ENCODE measurements around the gene DIMT1. TPM values are rescaled to one million over a fixed set of nuclear protein-coding genes. Genes with fewer than 3 reads are reported as not detected.

DIMT1 gene
- total RNA-seq, 1 donor from 2014 or later: 8.6 TPM

DNA sequence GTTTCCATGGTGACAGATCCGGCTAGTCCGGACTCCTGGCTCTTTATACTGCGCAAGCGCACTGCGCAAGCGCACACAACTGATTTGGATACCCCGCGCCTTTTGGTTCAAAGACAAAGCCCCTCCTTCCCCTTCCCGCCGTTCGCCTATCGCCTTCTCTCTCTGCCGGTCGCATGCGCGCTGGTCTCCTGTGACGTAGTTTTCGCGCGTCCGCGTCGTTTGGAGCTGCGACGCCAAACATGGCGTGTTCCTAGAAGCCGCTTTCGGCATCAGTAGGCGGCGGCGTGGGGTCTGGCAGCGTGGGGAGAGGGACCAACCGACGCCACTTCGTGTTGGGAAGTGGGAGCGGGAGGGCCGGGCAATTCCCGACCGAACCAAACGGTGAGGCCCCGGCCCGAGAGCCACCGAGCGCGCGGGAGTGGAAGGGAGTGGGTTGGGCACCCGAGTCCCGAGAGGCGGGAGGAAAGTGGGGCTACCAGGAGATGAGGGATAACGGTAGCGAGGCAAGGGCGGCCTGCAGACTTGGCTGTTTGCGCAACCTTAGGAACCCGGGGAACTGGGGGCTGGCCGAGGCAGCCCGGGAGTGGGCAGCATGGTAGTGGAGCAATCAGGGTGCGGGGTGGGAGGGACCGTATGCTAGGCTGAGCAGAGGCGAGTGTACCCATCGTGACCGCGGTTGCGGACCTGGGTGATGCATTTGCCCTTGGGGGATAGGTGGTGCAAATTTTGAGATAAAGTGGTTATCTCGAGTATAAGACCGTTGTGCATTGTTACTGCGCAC lies 9.0 kb upstream of the DIMT1 start, which contains the start of gene IPO11:
Gene IPO11, plus strand, starts transcription at position 215 of the 781 bp plus-strand sequence. CDS start 24,517 bp downstream, outside the sequence.
- peak; percentile 96 to 99 for DNase-seq (ENCODE audit: low spot score in 2 of 2)
- no peaks in the 10 kb centered on the region for H3K27me3 ChIP-seq
- TF ChIP-seq, protein P1, sequence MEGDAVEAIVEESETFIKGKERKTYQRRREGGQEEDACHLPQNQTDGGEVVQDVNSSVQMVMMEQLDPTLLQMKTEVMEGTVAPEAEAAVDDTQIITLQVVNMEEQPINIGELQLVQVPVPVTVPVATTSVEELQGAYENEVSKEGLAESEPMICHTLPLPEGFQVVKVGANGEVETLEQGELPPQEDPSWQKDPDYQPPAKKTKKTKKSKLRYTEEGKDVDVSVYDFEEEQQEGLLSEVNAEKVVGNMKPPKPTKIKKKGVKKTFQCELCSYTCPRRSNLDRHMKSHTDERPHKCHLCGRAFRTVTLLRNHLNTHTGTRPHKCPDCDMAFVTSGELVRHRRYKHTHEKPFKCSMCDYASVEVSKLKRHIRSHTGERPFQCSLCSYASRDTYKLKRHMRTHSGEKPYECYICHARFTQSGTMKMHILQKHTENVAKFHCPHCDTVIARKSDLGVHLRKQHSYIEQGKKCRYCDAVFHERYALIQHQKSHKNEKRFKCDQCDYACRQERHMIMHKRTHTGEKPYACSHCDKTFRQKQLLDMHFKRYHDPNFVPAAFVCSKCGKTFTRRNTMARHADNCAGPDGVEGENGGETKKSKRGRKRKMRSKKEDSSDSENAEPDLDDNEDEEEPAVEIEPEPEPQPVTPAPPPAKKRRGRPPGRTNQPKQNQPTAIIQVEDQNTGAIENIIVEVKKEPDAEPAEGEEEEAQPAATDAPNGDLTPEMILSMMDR (IDR thresholded peaks at IDR 0.05): no peak
- no peaks in the 10 kb centered on the region for H3K36me3 ChIP-seq
- peaks cover 4 to 7% of the 10 kb centered on the region in 2 donors for H3K4me1 ChIP-seq
- H3K4me3 ChIP-seq: peak within 1 kb of the TSS; percentile 94 to 96
- no peaks in the 10 kb centered on the region for H3K9me3 ChIP-seq
- peak within 1 kb of the TSS; percentile 52 to 68 for H3K27ac ChIP-seq
- intact Hi-C loops (cut with DNase I): loop anchor here (1.0 to 10.0 kb wide), 2 partner anchors 8 to 1468 kb away; partner anchors contain the start of genes ERCC8 and NDUFAF2

DNA sequence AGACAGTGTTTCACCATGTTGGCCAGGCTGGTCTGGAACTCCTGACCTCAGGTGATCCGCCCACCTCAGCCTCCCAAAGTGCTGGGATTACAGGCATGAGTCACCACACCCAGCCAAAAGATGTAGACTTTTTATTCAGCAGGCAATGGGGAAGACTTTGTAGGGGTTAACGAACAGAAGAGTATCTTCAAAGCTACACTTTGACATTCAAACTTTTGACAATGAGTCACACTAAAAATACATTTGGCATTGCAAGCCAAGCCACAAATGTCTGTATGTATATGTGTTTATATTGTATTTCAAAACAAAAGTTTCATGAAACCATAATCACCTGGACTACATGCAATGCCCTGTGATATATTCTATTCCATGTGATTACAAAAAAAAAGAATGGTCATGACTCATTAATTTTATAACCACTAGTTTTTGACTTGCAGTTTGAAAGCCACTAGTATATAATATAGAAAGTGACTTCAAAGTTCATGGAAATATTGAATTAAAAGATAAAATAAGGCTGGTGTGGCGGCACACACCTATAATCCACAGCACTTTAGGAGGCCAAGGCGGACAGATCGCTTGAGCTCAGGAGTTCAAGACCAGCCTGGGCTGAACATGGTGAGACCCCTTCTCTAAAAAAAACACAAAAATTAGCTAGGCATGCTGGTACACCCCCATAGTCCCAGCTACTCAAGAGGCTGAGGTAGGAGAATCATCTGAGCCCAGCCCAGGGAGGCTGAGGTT lies 8.3 kb downstream of the DIMT1 start:
- Histone ChIP-seq H3K4me1 (no peaks in the 10 kb centered on the region), H3K36me3 (peaks cover 44 to 77% of the 10 kb centered on the region in 2 donors), H3K4me3 (no peak overlapping the region), H3K9me3 (no peaks in the 10 kb centered on the region), H3K27ac (no peak overlapping the region), H3K27me3 (no peaks in the 10 kb centered on the region)
- TF ChIP-seq, protein P1 (IDR thresholded peaks at IDR 0.05): no peak
- intact Hi-C loops (cut with DNase I): no loop called here
- no peak for DNase-seq (ENCODE audit: low spot score in 2 of 2)

DNA sequence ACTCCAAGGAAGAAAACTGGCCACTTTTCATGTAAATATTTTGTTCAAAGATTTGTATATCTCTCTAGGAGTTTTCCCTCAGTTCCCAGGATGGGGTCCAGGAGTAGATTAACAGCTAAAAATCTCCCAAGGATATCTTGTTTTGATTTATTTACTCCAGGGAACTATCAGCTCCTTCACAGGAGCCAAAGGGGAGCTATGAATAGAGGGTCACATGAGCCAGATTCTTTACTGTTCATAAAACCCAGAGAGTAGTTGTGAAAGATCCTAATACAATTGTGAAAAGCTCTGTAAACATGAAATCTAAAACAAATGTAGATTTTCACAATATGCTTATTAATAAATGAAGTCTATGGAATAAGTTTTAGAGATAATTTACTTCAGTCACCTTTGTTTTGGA lies 16.9 kb downstream of the DIMT1 start:
- intact Hi-C loops (cut with DNase I): no loop called here
- Histone ChIP-seq H3K4me1 (no peaks in the 10 kb centered on the region), H3K36me3 (peaks cover 36 to 63% of the 10 kb centered on the region in 2 donors), H3K9me3 (no peaks in the 10 kb centered on the region), H3K4me3 (no peak overlapping the region), H3K27me3 (no peaks in the 10 kb centered on the region), H3K27ac (no peak overlapping the region)
- TF ChIP-seq, protein P1 (IDR thresholded peaks at IDR 0.05): no peak
- DNase-seq (ENCODE audit: low spot score in 2 of 2): no peak

DNA sequence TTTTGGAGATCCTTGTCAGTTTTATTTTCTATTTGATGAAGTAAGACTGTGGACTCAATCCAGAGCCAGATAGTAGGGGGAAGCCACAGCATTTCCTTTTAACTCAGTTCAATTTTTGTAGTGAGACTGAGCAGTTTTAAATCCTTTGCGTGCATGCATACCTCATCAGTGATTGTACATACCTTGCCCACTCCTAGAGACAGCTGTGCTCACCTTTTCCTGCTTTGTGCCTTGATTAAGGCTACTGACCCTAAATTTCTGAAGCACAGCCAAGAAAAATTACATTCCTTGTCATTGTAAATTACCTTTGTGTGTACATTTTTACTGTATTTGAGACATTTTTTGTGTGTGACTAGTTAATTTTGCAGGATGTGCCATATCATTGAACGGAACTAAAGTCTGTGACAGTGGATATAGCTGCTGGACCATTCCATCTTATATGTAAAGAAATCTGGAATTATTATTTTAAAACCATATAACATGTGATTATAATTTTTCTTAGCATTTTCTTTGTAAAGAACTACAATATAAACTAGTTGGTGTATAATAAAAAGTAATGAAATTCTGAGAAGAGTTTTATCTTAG lies 17.8 kb downstream of the DIMT1 start:
- Histone ChIP-seq H3K27me3 (no peaks in the 10 kb centered on the region), H3K9me3 (no peaks in the 10 kb centered on the region), H3K4me1 (no peaks in the 10 kb centered on the region), H3K36me3 (peaks cover 36 to 65% of the 10 kb centered on the region in 2 donors), H3K27ac (no peak overlapping the region), H3K4me3 (no peak overlapping the region)
- intact Hi-C loops (cut with DNase I): no loop called here
- no peak for DNase-seq (ENCODE audit: low spot score in 2 of 2)
- TF ChIP-seq, protein P1 (IDR thresholded peaks at IDR 0.05): no peak

DNA sequence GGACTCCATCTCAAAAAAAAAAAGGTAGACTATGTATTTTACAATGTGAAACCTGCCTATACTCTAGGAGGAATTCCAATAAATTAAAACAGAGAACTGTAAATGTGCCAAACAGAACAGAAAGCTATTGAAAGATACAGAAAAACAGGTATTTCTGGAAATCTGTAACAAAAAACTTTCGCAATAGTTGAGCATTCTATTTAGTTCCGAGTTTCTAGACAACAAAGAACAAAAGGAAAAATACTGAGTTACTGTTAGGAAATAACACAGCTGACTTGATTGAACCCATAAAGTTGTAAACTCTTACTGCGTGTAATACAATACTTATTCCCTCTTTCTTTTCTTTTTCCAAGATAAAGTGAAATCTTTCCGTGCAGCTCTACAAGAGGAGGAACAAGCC lies 18.6 kb downstream of the DIMT1 start:
- Histone ChIP-seq H3K9me3 (no peaks in the 10 kb centered on the region), H3K27ac (no peak overlapping the region), H3K4me3 (no peak overlapping the region), H3K27me3 (no peaks in the 10 kb centered on the region), H3K36me3 (peaks cover 42 to 66% of the 10 kb centered on the region in 2 donors), H3K4me1 (no peaks in the 10 kb centered on the region)
- intact Hi-C loops (cut with DNase I): no loop called here
- no peak for DNase-seq (ENCODE audit: low spot score in 2 of 2)
- TF ChIP-seq, protein P1 (IDR thresholded peaks at IDR 0.05): no peak
